Measurements from ENCODE around the gene MPV17L. TPM values are rescaled to one million over a fixed set of nuclear protein-coding genes. Genes with fewer than 3 reads are reported as not detected.
"Not testable (repeated sequence)": the region's sequence is repeated elsewhere in the genome, so short reads cannot be mapped to it uniquely, and the experiment has no call there.

MPV17L gene
- 2.2 and 5.9 TPM in 2 replicates for total RNA-seq

GRCh38 chr16:15395631-15396508 lies at the start of gene MPV17L:
Gene MPV17L, plus strand, starts transcription at chr16:15395754. Its CDS starts 144 bp downstream, at chr16:15395898.
- DNase-seq (ENCODE audit: low read depth), result not testable (repeated sequence)
- H3K4me3 ChIP-seq (ENCODE audit: low read depth, low read length), result peak within 1 kb of the TSS; percentile 48

GRCh38 chr16:15348721-15349120 lies 46.8 kb upstream of the MPV17L start:
- not testable (repeated sequence) for H3K4me3 ChIP-seq (ENCODE audit: low read depth, low read length); DNase-seq (ENCODE audit: low read depth)

- not testable (repeated sequence) for DNase-seq (ENCODE audit: low read depth); H3K4me3 ChIP-seq (ENCODE audit: low read depth, low read length)
Observed at GRCh38 chr16:15351251-15351650, 44.3 kb upstream of the MPV17L start.

- H3K4me3 ChIP-seq (ENCODE audit: low read depth, low read length); DNase-seq (ENCODE audit: low read depth): not testable (repeated sequence)
Observed at GRCh38 chr16:15351745-15352144, 43.8 kb upstream of the MPV17L start.

- not testable (repeated sequence) for DNase-seq (ENCODE audit: low read depth); H3K4me3 ChIP-seq (ENCODE audit: low read depth, low read length)
Observed at GRCh38 chr16:15352852-15353251, 42.7 kb upstream of the MPV17L start.

- H3K4me3 ChIP-seq (ENCODE audit: low read depth, low read length); DNase-seq (ENCODE audit: low read depth): not testable (repeated sequence)
Observed at GRCh38 chr16:15354846-15355245, 40.7 kb upstream of the MPV17L start.

- DNase-seq (ENCODE audit: low read depth); H3K4me3 ChIP-seq (ENCODE audit: low read depth, low read length): not testable (repeated sequence)
Observed at GRCh38 chr16:15357495-15357894, 38.1 kb upstream of the MPV17L start.

GRCh38 chr16:15378194-15378593 lies 17.4 kb upstream of the MPV17L start, which contains the start of gene NPIPA5:
Gene NPIPA5, minus strand, starts transcription at chr16:15378294. Its CDS starts 0 bp downstream, at chr16:15378294.
- not testable (repeated sequence) for DNase-seq (ENCODE audit: low read depth); H3K4me3 ChIP-seq (ENCODE audit: low read depth, low read length)

- not testable (repeated sequence) for DNase-seq (ENCODE audit: low read depth); H3K4me3 ChIP-seq (ENCODE audit: low read depth, low read length)
Observed at GRCh38 chr16:15382810-15383209, 12.7 kb upstream of the MPV17L start.

GRCh38 chr16:15388060-15388459 lies 7.5 kb upstream of the MPV17L start:
- not testable (repeated sequence) for DNase-seq (ENCODE audit: low read depth); H3K4me3 ChIP-seq (ENCODE audit: low read depth, low read length)

GRCh38 chr16:15389916-15390315 lies 5.6 kb upstream of the MPV17L start:
- not testable (repeated sequence) for DNase-seq (ENCODE audit: low read depth); H3K4me3 ChIP-seq (ENCODE audit: low read depth, low read length)

- not testable (repeated sequence) for DNase-seq (ENCODE audit: low read depth); H3K4me3 ChIP-seq (ENCODE audit: low read depth, low read length)
Observed at GRCh38 chr16:15393025-15393424, 2.5 kb upstream of the MPV17L start.

GRCh38 chr16:15396509-15396829 lies 915 bp downstream of the MPV17L start:
- DNase-seq (ENCODE audit: low read depth); H3K4me3 ChIP-seq (ENCODE audit: low read depth, low read length): not testable (repeated sequence)

GRCh38 chr16:15396948-15397594 lies 1.5 kb downstream of the MPV17L start:
- no peak for DNase-seq (ENCODE audit: low read depth)
- no peak overlapping the region for H3K4me3 ChIP-seq (ENCODE audit: low read depth, low read length)
- no peak for TF ChIP-seq CTCF (conservative IDR thresholded peaks at IDR 0.05; ENCODE audit: low read depth, low read length)
